Midbrain (tissue), 1 donor: ENCODE results near the gene MSANTD7.
A peak's percentile ranks its signal among the peaks of the same experiment; 100 is the strongest.
"Not testable (repeated sequence)": the region's sequence is repeated elsewhere in the genome, so short reads cannot be mapped to it uniquely, and the experiment has no call there.

Source experiments
- DNase-seq: peaks from one replicate; lab custom pipeline; 2025; lab: John Stamatoyannopoulos, UW

MSANTD7 gene, protein sequence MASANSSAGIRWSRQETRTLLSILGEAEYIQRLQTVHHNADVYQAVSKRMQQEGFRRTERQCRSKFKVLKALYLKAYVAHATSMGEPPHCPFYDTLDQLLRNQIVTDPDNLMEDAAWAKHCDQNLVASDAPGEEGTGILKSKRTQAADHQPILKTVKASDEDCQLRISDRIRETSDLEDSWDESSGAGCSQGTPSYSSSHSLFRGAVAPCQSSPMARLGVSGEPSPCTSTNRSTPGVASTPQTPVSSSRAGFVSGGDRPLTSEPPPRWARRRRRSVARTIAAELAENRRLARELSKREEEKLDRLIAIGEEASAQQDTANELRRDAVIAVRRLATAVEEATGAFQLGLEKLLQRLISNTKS

DNA sequence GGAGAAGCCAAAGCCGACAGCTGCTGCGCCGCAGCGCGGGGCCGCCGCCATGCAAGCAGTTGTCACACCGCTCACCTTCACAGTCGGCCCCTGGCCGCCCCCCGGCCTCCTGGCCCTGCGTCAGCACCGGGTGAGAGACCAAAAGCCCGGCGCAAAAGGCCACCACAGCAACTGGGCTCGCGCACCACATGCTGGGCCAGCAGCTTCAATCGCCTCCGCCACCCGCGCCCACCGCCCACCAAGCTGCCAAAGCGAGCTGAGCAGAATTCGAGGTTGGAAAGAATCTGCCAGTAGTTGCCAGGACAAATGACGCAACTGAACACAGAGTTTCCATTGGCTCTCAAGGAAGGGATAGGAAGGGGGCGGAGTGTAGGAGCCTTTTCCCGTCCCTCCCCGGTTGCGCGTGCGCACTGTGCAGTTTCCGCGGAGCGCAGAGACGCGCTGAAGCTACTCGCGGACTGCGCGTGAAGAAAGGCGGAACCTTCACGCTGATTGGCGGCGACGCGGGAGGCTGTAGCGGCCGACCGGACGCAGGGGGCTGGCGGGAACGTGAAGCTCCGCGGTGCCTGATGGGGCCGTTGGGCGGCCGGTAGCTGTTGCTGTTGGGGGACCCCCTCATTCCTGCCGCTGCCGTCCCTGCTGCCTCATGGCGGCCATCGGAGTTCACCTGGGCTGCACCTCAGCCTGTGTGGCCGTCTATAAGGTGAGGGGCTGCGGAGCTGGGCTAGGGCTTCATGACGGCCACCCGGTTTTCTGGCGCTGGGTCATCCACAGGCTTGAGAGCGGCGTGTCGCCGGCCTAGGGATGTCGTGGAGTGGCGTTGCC lies at the start of gene MSANTD7, which contains the start of the genes CDNF and HSPA14:
MSANTD7 (plus strand) TSS at position 550 of the 825 bp plus-strand sequence. CDS start 3,979 bp downstream, outside the sequence.
CDNF (minus strand) TSS at position 281 of the 825 bp plus-strand sequence; CDS start at position 190, 91 bp downstream.
HSPA14 (plus strand) TSS at position 550 of the 825 bp plus-strand sequence; CDS start at position 647, 97 bp downstream.
- DNase-seq = peak; percentile 100

DNA sequence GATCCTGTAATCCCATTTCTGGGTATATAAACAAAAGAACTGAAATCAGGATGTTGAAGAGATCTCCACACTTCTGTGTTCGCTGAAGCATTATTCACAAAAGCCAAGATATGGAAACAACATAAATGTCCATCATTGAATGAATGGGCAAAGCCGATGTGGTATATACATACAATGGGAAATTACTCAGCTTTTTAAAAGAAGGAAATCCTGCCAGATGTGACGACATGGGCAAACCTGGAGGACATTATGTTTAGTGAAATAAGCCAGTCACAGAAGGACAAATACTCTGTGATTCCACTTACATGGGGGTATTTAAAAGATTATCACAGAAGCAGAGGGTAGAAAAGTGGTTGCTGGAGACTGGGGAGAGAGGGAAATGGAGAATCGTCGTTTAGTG lies 39.5 kb upstream of the MSANTD7 start:
- no peak for DNase-seq

DNA sequence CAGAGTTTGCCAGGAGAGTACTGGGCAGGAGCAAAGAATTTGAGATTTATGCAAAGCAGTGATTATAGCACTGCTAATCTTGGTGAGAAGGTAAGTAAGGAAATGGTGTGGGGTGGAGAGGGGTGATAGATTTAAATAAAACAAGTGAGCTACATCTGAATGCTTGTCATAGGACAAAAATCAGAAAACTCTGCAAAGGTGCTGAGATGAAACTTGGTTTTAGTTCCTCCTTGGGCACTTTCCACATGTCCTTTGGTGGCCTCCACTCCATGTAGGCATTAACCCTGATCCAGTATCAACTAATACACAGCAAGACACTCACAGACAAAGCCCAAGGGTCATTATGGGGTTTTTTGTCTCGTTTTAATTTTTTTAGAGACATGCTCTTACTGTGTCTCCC lies 37.7 kb upstream of the MSANTD7 start:
- no peak for DNase-seq

DNA sequence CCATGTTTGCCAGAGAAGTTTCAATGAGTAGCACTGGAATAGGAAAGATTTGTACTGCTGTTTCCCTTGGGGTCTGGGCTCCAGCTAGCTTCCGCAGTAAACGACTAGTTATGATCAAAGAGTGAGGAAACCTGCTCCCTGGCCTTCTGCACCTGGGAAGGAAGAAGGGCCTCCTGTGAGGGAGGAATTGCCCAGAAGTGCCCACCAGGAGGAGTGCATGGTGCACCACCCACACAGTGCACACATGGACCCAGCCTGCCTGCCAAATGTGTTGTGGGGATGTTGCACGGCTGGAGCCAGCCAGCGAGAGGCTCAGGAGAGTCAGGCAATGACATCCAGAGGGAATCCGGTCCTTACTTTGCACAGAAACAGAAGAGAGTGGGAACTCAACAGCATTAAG lies 36.4 kb upstream of the MSANTD7 start:
- DNase-seq = no peak

- DNase-seq = no peak
Observed at GRCh38 chr10:14803827-14804226, 34.3 kb upstream of the MSANTD7 start.

GRCh38 chr10:14806318-14806717 lies 31.8 kb upstream of the MSANTD7 start:
- no peak for DNase-seq

- no peak for DNase-seq
Observed at GRCh38 chr10:14810969-14811953, 26.8 kb upstream of the MSANTD7 start.

DNA sequence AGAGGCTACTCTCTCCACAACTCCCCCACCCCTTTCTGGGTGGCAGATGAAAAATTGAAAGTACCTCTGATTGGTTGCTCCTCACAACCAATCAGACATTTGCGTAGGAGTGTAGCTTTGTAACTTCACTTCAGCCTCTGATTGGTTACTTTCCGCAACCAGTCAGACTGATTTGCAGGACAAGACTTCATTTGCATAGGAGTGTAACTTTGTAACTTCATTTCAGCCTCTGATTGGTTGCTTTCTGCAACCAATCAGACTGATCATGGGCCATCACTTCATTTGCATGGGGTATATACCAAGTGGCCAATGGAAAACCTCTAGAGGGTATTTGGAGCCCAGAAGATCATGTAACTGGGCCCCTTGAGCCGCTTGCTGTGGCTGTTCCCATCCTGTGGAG lies 25.8 kb upstream of the MSANTD7 start:
- DNase-seq = peak; percentile 8

DNA sequence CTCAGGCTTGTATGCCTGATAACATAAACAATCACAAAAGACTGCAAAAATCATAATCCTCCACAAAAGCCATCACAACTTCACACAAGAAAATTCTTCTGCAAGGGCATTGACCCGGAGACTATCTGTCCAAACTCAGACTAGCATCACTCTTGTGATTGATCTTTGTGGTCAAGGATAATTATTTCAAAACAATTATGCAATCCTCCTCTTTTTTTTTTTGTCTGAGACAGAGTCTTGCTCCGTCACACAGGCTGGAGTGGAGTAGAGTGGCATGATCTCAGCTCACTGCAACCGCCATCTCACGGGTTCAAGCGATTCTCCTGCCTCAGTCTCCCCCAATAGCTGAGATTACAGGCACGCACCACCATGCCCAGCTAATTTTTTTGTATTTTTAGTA lies 22.4 kb upstream of the MSANTD7 start:
- DNase-seq = no peak

GRCh38 chr10:14816717-14817116 lies 21.4 kb upstream of the MSANTD7 start:
- DNase-seq = not testable (repeated sequence)

- DNase-seq = no peak
Observed at GRCh38 chr10:14820010-14820774, 17.9 kb upstream of the MSANTD7 start.

DNA sequence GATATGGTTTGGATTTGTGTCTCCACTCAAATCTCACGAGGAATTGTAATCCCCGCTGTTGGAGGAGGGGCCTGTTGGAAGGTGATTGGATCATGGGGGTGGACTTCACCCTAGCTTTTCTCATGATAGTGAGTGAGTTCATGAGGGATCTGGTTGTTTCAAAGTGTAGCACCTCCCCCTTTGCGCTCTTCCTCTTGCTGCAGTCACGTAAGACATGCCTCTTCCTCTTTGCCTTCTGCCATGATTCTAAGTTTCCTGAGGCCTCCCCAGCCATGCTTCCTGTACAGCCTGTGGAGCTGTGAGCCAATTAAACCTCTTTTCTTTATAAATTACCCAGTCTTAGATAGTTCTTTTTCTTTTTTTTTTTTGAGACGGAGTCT lies 17.3 kb upstream of the MSANTD7 start:
- no peak for DNase-seq

- DNase-seq = no peak
Observed at GRCh38 chr10:14821635-14822375, 16.3 kb upstream of the MSANTD7 start.

- DNase-seq = peak; percentile 47
Observed at GRCh38 chr10:14822879-14823755, 15.0 kb upstream of the MSANTD7 start.

- DNase-seq = no peak
Observed at GRCh38 chr10:14823966-14824365, 14.1 kb upstream of the MSANTD7 start.

DNA sequence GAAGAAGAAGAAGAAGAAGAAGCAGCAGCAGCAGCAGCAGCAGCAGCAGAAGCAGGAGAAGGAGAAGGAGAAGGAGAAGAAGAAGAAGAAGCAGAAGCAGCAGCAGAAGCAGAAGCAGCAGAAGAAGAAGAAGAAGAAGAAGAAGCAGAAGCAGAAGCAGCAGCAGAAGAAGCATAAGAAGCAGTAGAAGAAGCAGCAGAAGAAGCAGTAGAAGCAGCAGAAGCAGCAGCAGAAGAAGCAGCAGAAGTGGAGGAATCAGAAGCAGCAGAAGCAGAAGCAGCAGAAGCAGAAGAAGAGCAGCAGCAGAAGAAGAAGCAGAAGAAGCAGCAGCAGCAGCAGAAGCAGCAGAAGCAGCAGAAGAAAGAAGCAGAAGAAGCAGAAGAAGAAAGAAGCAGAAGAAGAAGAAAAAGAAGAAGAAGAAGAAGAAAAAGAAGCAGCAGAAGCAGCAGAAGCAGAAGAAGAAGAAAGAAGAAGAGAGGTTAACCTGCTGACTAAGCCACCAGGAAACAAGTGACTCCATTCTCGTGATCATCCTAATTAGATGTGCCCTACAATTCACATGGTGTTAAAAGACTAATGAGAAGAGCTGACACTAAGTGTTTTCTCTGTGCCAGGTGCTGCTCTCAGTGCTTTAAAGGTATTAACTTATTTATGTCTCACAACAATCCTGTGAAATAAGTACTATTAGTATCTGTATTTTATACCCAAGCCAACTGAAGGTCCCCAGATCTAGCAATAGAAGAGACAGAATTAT lies 11.9 kb upstream of the MSANTD7 start:
- no peak for DNase-seq

DNA sequence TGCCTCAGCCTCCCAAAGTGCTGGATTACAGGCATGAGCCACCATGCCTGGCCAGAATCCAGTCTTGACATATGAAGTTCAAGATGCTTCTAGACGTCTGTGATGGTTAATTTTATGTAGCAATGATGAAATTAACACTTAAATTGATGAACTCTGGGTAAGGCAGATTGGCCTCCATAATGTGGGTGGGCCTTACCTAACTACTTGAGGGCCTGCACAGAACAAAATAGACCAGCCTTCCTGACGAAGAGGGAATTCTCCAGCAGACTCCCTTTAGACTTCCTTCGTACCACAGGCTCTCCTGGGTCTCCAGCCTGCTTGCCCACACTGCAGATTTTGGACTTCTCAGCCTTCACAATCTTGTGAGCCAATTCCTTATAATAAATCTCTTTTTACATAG lies 5.0 kb upstream of the MSANTD7 start:
- no peak for DNase-seq

- no peak for DNase-seq
Observed at GRCh38 chr10:14836208-14836607, 1.9 kb upstream of the MSANTD7 start.
